Aortic smooth muscle cell (primary cell): ENCODE measurements around the gene EFTUD2. TPM values are rescaled to one million over a fixed set of nuclear protein-coding genes. Genes with fewer than 3 reads are reported as not detected.

ENCODE experiments used
- total RNA-seq: library from RNA; depleted of rRNA; stranded (reverse); fragments of >200 nt; gene quantifications from 2 replicates; pipeline ENCODE4 v1.2.3, GENCODE V29; 2014

The EFTUD2 gene
- total RNA-seq: 87.9 and 100 TPM in 2 replicates

DNA sequence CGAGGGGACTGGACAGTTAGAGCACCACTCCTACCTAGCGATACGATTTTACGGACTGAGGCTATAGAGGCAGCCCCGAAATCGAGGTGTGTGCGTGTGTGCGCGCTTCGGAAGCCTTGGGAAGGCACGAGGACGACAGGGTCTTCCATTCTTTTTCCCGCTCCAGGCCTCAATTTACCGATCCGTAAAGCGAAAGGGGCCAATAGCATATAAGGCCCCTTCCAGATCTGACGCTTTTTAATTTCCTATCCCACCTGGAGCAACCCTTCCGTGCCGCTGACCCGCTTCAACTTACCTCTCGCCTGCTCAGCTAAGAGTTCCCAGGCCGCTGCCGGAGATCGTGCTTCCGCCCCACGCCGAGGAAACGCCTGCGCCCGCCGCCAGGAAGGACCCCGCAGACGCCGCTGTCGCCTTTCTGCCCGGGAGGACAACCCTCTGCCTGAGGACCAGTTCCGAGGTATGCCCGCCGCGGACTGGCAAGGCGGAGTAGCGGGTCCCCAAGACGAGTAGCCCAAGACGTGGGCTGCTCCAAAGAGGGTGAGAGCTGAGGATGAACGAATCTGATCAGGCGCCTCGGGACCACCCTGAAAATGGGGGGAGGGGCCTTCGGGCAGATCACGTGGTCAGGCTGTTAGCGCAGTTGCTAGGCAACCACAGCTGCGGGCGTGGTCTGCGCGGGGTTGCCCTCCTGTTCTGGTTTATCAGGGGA is at the start of gene EFTUD2:
TSS of gene EFTUD2 (minus strand) at position 372 of the 709 bp plus-strand sequence. CDS start 4,924 bp downstream, outside the sequence.

DNA sequence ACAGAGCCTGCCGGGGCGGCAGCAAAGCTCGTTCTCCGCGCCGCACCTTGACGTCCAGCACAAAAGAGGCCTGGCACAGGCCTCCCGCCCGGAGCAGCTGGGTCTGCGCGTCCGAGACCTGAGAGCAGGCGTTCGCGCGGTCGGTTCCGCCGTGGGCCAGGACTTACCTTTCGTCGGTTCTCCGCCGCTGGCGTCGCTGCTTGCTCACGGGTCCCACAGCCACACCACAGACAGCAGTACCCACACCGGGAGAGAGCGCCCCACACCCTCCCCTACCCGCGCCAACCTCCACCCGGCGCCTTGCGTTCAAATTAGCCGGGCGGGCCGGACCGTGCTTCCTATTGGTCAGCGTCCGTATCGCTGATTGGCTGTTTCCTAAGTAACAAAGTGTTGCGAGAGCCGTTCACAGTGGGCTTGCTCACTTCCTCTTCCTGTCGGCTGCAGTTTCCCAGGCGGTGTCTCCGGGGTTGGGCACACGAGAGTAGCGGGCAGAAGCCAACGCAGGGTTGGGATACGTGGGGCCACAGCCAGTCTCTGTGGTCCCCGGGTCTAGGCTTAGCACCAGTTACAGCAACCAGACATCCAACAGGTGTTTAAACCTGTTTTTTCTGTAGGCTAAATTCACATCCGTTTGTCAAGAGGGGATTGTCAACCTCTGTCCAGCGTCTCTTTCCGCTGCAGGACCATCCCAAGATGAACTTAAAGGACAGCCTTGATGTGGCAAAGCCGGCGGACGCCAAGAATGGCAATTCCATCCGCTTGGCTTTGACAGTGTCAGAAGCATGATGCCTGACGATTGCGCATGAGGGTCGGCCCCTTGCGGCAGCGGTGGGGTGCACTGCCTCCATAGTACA is 48.4 kb upstream of the EFTUD2 start, which contains the start of gene KIF18B:
TSS of gene KIF18B (minus strand) at position 313 of the 854 bp plus-strand sequence. CDS start 11,429 bp downstream, outside the sequence.

GRCh38 chr17:44915321-44915726 is 16.1 kb upstream of the EFTUD2 start, which contains the start of gene GFAP:
Gene GFAP (minus strand): TSS chr17:44915500. CDS start chr17:44915486, 14 bp downstream.

GRCh38 chr17:44847586-44847985 is 51.7 kb downstream of the EFTUD2 start, which contains the start of gene HIGD1B:
Gene HIGD1B (plus strand): TSS chr17:44847883. CDS start chr17:44848153, 270 bp downstream.

GRCh38 chr17:44829523-44830358 is 69.5 kb downstream of the EFTUD2 start, which contains the start of gene GJC1:
Gene GJC1 (minus strand): TSS chr17:44830287. CDS start chr17:44805817, 24,470 bp downstream.

Other genes starting within 250 kb of the EFTUD2 start
- gene MEIOC, start 243.0 kb downstream of the EFTUD2 start, total RNA-seq: not detected in 2 replicates
- gene CCDC43, start 209.7 kb downstream of the EFTUD2 start, total RNA-seq: 38.2 and 40.8 TPM in 2 replicates
- 3.4 and 4.4 TPM in 2 replicates for gene DBF4B, start 190.8 kb downstream of the EFTUD2 start, total RNA-seq
- under 0.01 and 0.31 TPM in 2 replicates for gene ADAM11, start 140.5 kb downstream of the EFTUD2 start, total RNA-seq
- gene GJC1, start 69.2 kb downstream of the EFTUD2 start, total RNA-seq: 17.8 and 19.0 TPM in 2 replicates
- gene HIGD1B, start 51.6 kb downstream of the EFTUD2 start, total RNA-seq: not detected in 2 replicates
- gene GFAP, start 16.1 kb upstream of the EFTUD2 start, total RNA-seq: 0.44 TPM in 1 of 2 replicates, not detected in the other
- gene KIF18B, start 48.3 kb upstream of the EFTUD2 start, total RNA-seq: 1.7 and 2.6 TPM in 2 replicates
- gene C1QL1, start 68.9 kb upstream of the EFTUD2 start, total RNA-seq: 0.31 and 0.66 TPM in 2 replicates
- 19.0 and 22.5 TPM in 2 replicates for gene DCAKD, start 152.2 kb upstream of the EFTUD2 start, total RNA-seq
- gene NMT1, start 161.9 kb upstream of the EFTUD2 start, total RNA-seq: 49.2 and 82.8 TPM in 2 replicates
- 27.3 and 57.7 TPM in 2 replicates for gene PLCD3, start 233.1 kb upstream of the EFTUD2 start, total RNA-seq
- gene ACBD4, start 236.2 kb upstream of the EFTUD2 start, total RNA-seq: 7.1 and 8.1 TPM in 2 replicates
- 10.6 and 11.6 TPM in 2 replicates for gene HEXIM1, start 249.0 kb upstream of the EFTUD2 start, total RNA-seq